GM21515 (cell line): ENCODE results near the gene DCLRE1B.

Experiments
- ATAC-seq: cut with Tn5 transposase; IDR thresholded peaks from one replicate; pipeline ENCODE4 v1.9.1; 2021; ENCODE audit not compliant: unreplicated experiment

Gene DCLRE1B

DNA sequence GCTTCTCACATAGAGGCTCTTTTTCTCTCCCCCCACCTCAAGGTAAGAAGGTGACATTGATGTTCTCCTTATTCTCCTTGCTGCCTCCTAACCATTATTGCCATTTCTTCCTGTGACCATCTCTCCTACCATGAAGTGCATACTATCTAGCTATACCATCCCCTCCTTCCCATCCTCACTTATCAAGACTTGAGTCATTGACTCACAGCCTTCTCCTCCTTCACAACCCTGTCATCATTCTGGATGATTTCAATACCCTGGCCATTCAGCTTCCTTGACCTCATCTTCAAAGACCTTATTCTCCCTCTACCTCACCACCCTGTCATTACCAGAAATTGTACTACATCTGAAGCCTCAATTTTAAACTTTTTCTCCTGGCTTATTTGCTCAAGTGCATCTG is 13.1 kb downstream of the DCLRE1B start:
- no peak for ATAC-seq

GRCh38 chr1:113922957-113923356 is 17.8 kb downstream of the DCLRE1B start:
- no peak for ATAC-seq

DNA sequence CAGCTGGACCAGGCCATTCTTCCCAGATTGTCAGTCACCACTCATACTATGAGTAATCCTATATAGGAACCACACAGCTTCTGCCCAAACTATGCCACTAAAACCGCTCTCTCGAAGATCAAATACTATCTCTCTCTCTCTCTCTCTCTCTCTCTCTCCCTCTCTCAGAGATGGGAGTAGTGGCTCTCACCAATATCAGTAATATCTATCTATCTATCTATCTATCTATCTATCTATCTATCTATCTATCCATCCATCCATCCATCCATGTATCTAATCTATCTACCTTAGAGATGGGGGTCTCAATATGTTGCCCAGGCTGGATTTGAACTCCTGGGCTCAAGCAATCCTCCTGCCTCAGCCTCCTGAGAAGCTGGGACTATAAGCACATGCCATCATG is 19.3 kb downstream of the DCLRE1B start:
- no peak for ATAC-seq

- ATAC-seq: peak; percentile 32
These were observed 23.2 kb downstream of the DCLRE1B start for GRCh38 chr1:113928187-113928930.

DNA sequence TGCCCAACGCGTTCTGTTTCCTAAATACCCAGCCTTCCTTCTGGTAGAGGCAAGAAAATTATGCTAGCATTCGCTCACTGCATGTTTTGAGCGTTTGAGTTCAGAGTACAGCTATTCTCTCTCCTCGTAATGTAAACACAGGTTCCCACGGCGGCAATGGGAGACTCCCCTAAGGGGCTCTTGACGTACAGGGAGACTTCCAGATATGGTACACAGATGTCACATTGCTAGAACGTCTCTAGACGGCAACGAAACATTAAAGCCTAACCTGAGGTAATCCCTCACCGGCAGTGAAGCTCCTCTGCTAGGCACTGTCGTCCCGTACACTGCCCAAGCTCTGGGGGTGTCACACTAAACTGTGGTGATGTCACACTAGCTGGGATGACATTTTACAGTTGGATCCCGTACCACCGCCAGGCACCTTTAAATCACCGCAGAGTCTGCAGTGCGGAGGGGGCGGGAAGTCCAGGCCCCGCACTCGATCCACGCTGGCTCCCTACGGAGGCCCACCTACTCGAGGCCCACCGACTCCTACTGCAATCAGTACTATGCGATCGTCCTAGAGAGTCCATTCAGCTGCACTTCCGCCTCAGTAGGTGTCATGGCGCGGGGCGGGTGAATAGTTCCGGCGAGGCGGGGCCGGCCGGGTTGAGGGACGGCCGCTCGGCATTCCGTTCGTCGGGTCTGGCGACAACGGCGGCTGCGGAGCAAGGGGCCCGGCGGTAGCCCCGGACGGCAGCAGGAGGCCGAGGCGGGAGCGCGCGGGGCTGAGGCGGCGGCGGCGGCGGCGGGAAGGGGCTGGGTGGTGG is 24.0 kb downstream of the DCLRE1B start, which contains the start of gene HIPK1:
TSS of gene HIPK1 (plus strand) at position 384 of the 809 bp plus-strand sequence.
- peak; percentile 63 for ATAC-seq

DNA sequence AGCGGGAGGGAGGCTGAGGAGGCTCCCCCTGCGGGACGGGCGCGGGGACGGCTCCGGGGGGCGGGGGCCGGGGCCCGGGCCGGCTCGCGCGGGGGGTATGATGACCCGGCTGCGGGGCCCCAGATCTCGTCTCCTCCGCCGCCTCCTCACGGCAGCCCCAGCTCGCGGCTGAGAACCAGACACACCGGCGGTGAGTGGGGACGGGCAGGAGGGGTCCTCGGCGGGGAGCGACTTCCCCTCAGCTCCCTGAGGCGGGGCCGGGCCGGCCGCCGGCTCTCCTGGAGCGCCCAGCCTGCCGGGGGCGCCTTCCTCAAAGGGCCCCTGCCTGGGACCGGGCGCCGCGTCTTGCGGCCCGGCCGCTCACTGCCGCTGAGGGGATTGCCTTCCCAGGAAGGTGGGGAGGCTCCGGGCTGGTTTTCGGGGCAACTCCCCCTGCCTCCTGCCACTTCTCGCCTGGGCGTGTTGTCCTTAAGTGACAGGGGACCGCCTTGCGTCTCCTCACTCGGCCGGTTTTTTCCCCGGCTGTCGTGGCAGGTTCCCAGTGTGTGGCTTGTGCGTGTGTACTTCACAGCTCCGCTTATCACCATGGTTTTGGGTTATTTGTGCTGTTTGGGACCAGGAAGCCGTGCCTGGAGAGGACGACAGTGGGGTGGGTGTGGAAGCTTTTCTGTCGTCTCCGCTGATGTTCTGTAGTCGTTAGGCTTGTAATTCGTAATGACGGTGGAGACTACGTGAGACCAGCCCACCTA is 24.8 kb downstream of the DCLRE1B start:
- ATAC-seq: peak; percentile 28

DNA sequence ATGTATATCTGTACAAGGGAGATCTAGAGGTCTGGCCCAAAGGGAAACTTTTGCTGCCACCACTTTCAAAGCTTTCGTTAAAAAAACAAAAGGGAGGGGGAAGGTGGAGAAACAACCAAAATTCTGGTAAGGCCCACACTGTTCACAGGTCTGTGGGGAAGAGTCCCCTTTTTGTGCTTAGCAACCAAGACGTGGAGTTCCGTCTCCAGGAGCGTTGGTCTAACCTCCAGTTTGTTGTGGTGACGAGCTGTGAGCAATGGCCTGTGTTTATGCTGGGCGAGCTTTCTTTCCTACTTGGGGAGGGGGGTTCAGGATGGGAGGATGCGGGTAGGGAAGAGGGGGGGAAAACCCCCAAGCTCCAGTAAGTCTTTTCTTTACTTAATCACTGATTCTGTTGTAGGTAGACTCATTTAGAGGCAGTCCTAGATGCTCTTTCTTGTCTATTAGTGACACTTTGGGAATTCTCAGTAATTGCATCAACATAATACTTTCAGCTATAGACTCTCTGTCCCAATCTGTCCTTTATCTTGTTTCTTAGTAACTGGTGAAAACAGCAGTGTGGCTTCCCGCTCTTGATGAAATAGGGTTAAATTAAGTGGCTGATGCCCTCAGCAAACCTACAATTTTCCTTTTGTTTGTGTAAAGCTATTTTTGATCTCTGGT is 25.5 kb downstream of the DCLRE1B start:
- peak; percentile 30 for ATAC-seq

- no peak for ATAC-seq
These were observed 26.3 kb downstream of the DCLRE1B start for GRCh38 chr1:113931451-113931851.

GRCh38 chr1:113934006-113934405 is 28.9 kb downstream of the DCLRE1B start:
- no peak for ATAC-seq

DNA sequence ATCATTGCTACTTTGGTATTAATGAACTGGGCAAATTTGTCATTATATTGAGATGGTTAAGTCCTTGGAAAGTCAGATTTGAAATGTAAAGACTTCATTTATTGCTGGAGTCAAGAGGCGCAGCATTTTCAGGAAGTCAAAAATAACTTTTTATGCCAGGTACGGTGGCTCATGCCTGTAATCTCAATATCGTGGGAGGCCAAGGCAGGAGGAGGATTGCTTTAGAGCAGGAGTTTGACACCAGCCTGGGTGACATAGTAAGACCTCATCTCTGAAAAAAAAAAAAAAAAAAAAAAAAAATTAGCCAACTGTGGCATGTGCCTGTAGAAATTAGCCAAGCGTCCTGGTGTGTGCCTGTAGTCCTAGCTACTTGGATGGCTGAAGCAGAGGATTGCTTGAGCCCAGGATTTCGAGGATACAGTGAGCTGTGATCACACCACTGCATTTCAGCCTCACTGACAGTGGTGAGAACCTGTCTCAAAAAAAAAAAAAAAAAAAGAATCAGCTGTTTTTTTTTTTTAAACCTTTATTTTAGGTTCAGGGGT is 29.5 kb downstream of the DCLRE1B start:
- no peak for ATAC-seq

- ATAC-seq: no peak
These were observed 30.1 kb downstream of the DCLRE1B start for GRCh38 chr1:113935176-113935575.

DNA sequence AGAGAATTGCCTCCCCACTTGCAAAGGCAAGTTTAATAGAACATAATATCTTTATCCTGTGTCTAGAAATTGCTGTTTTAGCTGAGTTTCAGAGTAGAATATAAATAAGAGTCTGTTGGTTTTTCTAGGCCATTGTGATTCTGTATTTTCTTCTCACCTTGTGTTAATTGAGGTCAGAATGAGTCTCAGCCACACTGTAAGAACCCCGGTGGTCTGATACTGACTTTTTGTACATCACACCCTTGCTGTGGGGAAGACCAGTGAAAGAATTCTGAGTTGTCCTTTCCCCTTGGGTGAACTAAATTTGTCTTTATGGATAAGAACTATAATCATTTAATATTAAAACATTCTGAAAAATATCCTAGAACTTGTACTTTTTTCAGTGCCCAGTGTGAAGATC is 30.8 kb downstream of the DCLRE1B start:
- no peak for ATAC-seq

DNA sequence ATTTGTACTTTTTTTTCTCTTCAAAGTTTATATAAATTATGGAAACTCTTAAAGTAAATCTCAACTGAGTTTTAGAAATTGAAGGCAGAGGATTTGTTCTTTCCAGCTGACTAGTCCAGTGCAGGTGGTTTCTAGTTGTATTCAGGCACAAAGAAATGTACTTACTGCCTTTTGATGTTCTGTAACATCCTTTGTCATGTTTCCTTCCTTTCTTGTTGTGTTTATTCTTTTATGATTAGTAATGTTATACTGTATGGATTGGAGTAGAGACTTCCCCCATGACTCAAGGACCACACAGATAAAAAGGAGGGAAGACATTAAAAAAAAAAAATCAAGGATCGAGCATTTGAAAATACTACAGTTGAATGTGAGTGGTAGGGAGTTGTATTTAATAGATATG is 32.0 kb downstream of the DCLRE1B start:
- ATAC-seq: no peak

DNA sequence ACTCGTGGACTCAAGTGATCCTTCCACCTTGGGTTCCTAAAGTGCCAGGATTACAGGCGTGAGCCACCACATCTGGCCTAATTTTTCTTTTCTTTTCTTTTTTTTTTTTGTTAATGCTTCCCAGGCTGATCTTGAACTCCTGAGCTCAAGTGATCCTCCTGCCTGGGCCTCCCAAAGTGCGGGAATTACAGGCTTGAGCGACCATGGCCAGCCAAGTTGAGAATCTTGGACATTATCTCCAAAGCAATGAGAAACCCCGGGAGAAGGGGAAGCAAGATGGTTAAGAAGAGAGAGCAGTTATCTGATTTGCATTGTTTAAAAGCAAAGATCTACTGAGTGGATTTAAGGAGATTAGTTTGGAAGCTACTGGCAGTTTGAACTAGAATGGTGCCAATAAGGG is 33.1 kb downstream of the DCLRE1B start:
- no peak for ATAC-seq

GRCh38 chr1:113940365-113941244 is 35.5 kb downstream of the DCLRE1B start:
- ATAC-seq: peak; percentile 54

DNA sequence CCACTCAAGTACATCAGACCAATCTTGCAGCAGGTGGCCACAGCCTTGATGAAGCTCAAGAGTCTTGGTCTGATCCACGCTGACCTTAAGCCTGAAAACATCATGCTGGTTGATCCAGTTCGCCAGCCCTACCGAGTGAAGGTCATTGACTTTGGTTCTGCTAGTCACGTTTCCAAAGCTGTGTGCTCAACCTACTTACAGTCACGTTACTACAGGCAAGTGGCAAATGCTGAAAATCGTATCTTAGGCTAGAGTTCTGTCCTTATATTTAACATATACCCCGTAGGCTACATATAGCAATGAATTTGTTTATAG is 36.1 kb downstream of the DCLRE1B start:
- no peak for ATAC-seq

- ATAC-seq: no peak
These were observed 37.4 kb downstream of the DCLRE1B start for GRCh38 chr1:113942527-113942926.

DNA sequence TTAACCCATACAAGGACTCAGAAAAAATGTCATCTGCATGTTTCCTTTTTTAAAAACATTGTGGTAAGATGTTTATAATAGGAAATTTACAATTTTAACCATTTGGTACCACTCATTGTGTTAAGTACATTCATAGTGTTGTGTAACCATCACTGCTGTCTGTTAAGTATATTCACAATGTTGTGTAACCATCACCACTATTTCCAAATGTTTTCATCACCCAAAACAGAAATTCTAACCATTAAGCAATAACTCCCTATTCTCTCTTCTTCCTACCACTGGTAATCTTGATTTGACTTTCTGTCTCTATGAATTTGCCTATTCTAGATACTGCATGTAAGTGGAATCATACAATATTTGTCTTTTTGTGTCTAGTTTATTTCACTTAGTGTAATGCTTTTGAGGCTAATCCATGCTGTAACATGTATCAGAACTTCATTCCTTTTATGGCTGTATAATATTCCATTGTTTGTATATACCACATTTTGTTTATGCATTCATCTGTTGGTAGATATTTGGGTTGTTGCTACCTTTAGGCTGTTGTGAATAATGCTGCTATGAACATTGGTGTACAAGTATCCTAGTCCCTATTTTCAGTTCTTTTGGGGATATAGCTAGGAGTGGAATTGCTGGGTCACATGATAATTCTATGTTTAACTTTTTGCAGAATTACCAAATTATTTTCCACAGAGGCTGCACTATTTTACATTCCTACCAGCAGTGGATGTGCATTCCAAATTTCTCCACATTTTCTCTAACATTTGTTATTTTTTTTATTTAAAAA is 38.1 kb downstream of the DCLRE1B start:
- no peak for ATAC-seq

DNA sequence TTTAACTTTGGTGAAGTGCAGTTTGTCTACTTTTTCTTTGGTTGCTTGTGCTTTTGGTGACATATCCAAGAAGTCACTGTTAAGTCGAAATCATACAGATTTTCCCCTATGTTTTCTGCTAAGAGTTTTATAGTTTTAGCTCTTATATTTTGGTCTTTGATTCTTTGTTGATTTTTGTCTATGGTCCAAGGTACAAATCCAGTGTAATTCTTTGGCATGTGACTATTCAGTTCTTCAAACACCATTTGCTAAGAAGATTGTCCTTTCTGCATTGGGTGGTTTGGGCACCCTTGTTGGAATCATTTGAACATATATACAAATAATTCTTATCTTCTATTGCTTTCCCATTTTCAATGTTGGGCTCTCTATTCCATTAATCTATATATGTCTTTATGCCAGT is 40.2 kb downstream of the DCLRE1B start:
- ATAC-seq: no peak
